Tibial nerve (tissue), 4 donors: ENCODE results near the gene KAT2A. TPM values are rescaled to one million over a fixed set of nuclear protein-coding genes. Genes with fewer than 3 reads are reported as not detected.
A peak's percentile ranks its signal among the peaks of the same experiment; 100 is the strongest.

ENCODE experiments used
- DNase-seq, 2 donors: peaks; one replicate each; pipeline ENCODE4 v3.0.0-alpha.2; 2019; ENCODE audit warnings: low spot score in 2 of 2
- H3K27ac ChIP-seq, 4 donors: fragments of 200-600 bp; sonication (generic) in 3 of 4; one replicate each; pipeline ENCODE4 v1.5.1; 2017 to 2019; ENCODE audit warnings: mild to moderate bottlenecking in 1 of 4
- H3K27me3 ChIP-seq, 2 donors: fragments of 200-600 bp; sonication (generic) in 1 of 2; one replicate each; pipeline versions ENCODE4 v1.5.1 to v1.6.0; 2017 to 2019
- H3K36me3 ChIP-seq, 3 donors: fragments of 200-600 bp; sonication (generic); one replicate each; pipeline ENCODE4 v1.5.1; 2018 to 2019
- H3K4me1 ChIP-seq, 4 donors: fragments of 200-600 bp; sonication (generic) in 3 of 4; one replicate each; pipeline ENCODE4 v1.5.1; 2017 to 2019
- H3K4me3 ChIP-seq, 4 donors: fragments of 200-600 bp; sonication (generic) in 3 of 4; one replicate each; pipeline ENCODE4 v1.5.1; 2017 to 2019; ENCODE audit warnings: mild to moderate bottlenecking in 1 of 4, moderate library complexity in 1 of 4
- H3K9me3 ChIP-seq, 4 donors: fragments of 200-600 bp; sonication (generic) in 3 of 4; one replicate each; pipeline ENCODE4 v1.5.1; 2017 to 2019
- EP300 ChIP-seq, 2 donors: sonication (generic); formaldehyde crosslinking; IDR thresholded peaks; one replicate each; pipeline ENCODE4 v1.6.1; 2017; ENCODE audit warnings: antibody characterized with exemption in 2 of 2, mild to moderate bottlenecking in 1 of 2
- POLR2A ChIP-seq, 2 donors: fragments of 450-650 bp; IDR thresholded peaks; one replicate each; pipeline ENCODE4 v1.6.1; 2017; ENCODE audit warnings: antibody characterized with exemption in 2 of 2, mild to moderate bottlenecking in 2 of 2, moderate library complexity in 2 of 2
- WGBS, 2 donors: methylation state at CpG; one replicate each; pipeline ENCODE4 v1.1.5; 2018; 5-methylcytosine and 5-hydroxymethylcytosine counted together
- total RNA-seq, 4 donors: library from RNA; depleted of rRNA; stranded (reverse); fragments of >200 nt; gene quantifications; one replicate each; pipeline ENCODE4 v1.1.0, GENCODE V29; 2016
- TF ChIP-seq, protein P1 (sequence below), 5 experiments: fragments of 200-600 bp in 3 of 5; fragments of 450-650 bp in 2 of 5; sonication (generic) in 3 of 5; IDR thresholded peaks; one replicate each; pipeline ENCODE4 v1.5.1; 2016 to 2019; ENCODE audit warnings: antibody characterized with exemption in 5 of 5, mild to moderate bottlenecking in 3 of 5, moderate library complexity in 2 of 5

Gene KAT2A
- total RNA-seq, 4 donors from 2014 or later = 92.2 to 143 (median 105) TPM

DNA sequence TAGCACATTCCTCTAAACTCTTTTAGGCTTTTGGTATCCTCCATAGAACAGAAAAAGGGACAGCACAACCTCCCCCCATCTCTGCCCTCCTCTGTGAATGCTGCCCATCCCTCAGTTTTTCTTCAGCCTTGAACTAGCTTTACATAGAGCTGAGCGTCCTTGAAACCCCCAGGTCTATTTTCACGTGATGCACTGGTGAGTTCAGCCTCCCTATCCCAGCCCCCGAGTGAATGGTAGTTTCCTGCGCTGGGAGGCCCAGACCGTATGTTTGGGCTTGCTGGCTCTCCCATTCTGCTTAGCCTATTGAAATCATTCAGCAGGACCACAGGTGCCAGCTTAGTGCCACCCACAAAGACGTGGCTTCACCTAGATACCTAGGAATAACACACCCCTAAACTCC lies 45.4 kb downstream of the KAT2A start:
- Histone ChIP-seq H3K4me1 (peaks cover 0 to 13% (median 5%) of the 10 kb centered on the region in 4 donors), H3K4me3 (no peak overlapping the region), H3K27ac (no peak overlapping the region), H3K36me3 (no peaks in the 10 kb centered on the region), H3K27me3 (peaks cover 0 to 32% of the 10 kb centered on the region in 2 donors), H3K9me3 (no peaks in the 10 kb centered on the region)
- DNase-seq = no peak
- WGBS, 2 donors = 75 to 81% methylated on average over 6 of the region's 6 CpGs
- TF ChIP-seq, protein P1, sequence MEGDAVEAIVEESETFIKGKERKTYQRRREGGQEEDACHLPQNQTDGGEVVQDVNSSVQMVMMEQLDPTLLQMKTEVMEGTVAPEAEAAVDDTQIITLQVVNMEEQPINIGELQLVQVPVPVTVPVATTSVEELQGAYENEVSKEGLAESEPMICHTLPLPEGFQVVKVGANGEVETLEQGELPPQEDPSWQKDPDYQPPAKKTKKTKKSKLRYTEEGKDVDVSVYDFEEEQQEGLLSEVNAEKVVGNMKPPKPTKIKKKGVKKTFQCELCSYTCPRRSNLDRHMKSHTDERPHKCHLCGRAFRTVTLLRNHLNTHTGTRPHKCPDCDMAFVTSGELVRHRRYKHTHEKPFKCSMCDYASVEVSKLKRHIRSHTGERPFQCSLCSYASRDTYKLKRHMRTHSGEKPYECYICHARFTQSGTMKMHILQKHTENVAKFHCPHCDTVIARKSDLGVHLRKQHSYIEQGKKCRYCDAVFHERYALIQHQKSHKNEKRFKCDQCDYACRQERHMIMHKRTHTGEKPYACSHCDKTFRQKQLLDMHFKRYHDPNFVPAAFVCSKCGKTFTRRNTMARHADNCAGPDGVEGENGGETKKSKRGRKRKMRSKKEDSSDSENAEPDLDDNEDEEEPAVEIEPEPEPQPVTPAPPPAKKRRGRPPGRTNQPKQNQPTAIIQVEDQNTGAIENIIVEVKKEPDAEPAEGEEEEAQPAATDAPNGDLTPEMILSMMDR (IDR thresholded peaks at IDR 0.05) = no peak
- TF ChIP-seq EP300 (IDR thresholded peaks at IDR 0.05) = no peak
- no peak for TF ChIP-seq POLR2A (IDR thresholded peaks at IDR 0.05)

DNA sequence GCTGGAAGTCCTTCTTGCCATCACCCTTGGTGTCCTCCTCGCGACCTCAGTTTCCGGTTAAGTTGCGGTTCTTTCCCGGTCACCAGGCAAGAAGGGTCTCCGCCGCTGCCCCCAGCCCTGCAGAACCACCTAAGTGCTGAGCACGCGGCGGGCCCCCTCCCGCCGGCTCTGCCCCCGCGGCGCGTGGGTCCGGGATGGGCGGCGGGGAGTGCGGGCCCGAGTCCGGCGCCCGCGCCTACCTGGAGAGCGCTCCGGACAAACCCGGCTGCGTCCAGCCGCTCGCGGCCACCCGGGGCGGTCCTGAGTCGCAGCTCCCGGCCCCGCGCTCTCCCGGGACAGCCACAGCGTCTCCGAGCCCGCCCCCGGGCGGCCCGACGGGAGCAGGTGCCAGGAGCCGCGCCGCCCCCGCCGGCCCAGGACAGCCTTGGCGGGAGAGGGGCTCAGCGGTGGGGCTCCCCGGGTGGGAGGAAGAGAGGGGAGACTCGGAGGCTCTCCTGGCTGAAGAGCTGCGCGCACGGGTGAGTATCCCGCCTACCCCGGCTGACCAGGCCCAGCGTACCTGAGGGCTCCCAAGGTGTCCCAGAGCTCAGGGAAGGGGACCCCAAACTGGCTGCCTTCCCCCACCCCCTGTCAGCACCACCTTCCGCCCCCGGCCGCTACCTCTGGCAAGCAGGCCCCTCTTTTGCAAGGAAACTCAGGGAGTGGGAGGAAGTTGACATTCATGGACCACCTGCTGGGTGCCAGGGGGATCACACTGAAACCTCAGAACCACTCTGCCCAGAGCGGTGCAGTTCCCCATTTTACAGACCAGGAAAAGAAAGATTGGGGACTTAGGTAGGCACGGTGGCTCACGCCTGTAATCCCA lies 48.6 kb downstream of the KAT2A start:
- no peak for DNase-seq
- peak overlapping the region in 2 of 4 donors; percentile 13 to 43 for H3K4me3 ChIP-seq
- H3K36me3 ChIP-seq = no peaks in the 10 kb centered on the region
- no peak overlapping the region for H3K27ac ChIP-seq
- 10 to 13% methylated on average over 28 to 44 of the region's 67 CpGs for WGBS, 2 donors
- H3K27me3 ChIP-seq = peaks cover 0 to 37% of the 10 kb centered on the region in 2 donors
- no peaks in the 10 kb centered on the region for H3K9me3 ChIP-seq
- peaks cover 0 to 13% (median 5%) of the 10 kb centered on the region in 4 donors for H3K4me1 ChIP-seq
- TF ChIP-seq POLR2A (IDR thresholded peaks at IDR 0.05) = no peak
- TF ChIP-seq, protein P1 (IDR thresholded peaks at IDR 0.05) = peak in 1 of 5 experiments; percentile 20

DNA sequence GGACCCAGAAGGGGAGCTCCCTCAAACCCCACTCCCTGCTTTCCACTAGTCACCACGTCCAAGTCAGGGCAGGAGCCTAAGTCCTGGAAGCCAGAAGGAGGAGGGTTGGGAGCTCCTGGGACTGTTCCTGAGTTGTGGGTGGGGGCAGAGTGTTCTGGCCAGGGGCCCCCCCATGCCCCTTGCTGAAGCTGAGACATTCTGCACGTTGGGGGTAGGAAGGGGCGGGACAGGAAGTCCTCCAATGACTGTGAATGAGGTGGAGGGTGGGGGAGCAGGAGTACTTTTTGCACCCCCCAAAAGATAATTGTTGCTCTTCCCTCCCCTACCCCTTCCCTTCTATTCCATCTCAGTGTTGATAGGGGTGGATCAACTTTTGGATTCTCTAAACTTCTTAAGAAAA lies 49.4 kb downstream of the KAT2A start:
- Histone ChIP-seq H3K4me1 (peaks cover 0 to 13% (median 5%) of the 10 kb centered on the region in 4 donors), H3K27ac (no peak overlapping the region), H3K27me3 (peaks cover 0 to 37% of the 10 kb centered on the region in 2 donors), H3K9me3 (no peaks in the 10 kb centered on the region), H3K4me3 (peak overlapping the region in 1 of 4 donors; percentile 43), H3K36me3 (no peaks in the 10 kb centered on the region)
- DNase-seq = no peak
- 15 to 23% methylated on average over 3 of the region's 3 CpGs for WGBS, 2 donors
- TF ChIP-seq, protein P1 (IDR thresholded peaks at IDR 0.05) = no peak
- no peak for TF ChIP-seq POLR2A (IDR thresholded peaks at IDR 0.05)
- TF ChIP-seq EP300 (IDR thresholded peaks at IDR 0.05) = no peak

DNA sequence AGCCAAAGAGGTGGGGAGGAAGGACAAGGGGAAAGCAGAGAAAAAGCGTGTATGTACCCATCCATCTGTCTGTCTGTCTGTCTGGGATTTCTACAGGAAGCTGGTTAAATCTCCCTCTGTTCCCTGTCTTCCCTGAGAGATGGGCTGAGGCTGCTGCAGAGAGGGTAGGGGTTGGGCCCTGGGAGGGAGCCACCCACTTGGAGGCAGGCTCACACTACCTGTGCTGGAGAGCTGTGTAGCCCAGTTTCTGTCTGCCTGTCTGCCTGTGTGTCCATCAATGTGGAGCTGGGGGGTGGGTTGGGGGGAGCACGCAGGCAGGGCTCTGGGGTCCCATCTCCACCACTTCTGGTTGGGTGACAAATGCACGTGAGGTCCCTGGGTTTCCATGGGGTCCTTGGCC lies 52.2 kb downstream of the KAT2A start:
- no peak for DNase-seq
- peaks cover 0 to 36% of the 10 kb centered on the region in 2 donors for H3K27me3 ChIP-seq
- WGBS, 2 donors = 80 to 89% methylated on average over 3 of the region's 3 CpGs

More for the DNA sequence above, 52.2 kb downstream of the KAT2A start:
- Histone ChIP-seq H3K36me3 (no peaks in the 10 kb centered on the region), H3K4me3 (no peak overlapping the region), H3K4me1 (peaks cover 0 to 13% (median 5%) of the 10 kb centered on the region in 4 donors), H3K9me3 (no peaks in the 10 kb centered on the region), H3K27ac (no peak overlapping the region)
- TF ChIP-seq, protein P1 (IDR thresholded peaks at IDR 0.05) = no peak
- TF ChIP-seq EP300 (IDR thresholded peaks at IDR 0.05) (no peak), POLR2A (IDR thresholded peaks at IDR 0.05) (no peak)
